ENCODE results near the gene DIRAS1.

- no peak for TF ChIP-seq CTCF (IDR thresholded peaks at IDR 0.05 in 4 of 5, conservative IDR thresholded peaks at IDR 0.05 in 1 of 5)
- no peak for TF ChIP-seq POLR2A (IDR thresholded peaks at IDR 0.05)
Observed at GRCh38 chr19:2728783-2729387, 7.7 kb upstream of the DIRAS1 start.
